Activated T-helper 1 cell treated with anti-CD3 and anti-CD28 coated beads, Interleukin-12 subunit alpha, Interleukin-12 subunit beta, Interleukin-2, Interleukin-4 antibody, amounts not matched to agents 30 ng/mL and 10 ng/mL and 1 ng/mL, durations not matched to agents 14 hours and 24 hours and 36 hours (primary cell): ENCODE measurements around the gene SH3BP2. TPM values are rescaled to one million over a fixed set of nuclear protein-coding genes. Genes with fewer than 3 reads are reported as not detected.

ENCODE experiments used
- DNase-seq: peaks from one replicate; pipeline ENCODE4 v3.0.0; 2021; ENCODE audit warnings: low spot score
- H3K27ac Mint-ChIP-seq: one replicate; pipeline ENCODE4 v1.8.0; 2021; ENCODE audit warnings: mild to moderate bottlenecking, mixed read lengths
- H3K27me3 Mint-ChIP-seq: one replicate; pipeline ENCODE4 v1.8.0; 2022; ENCODE audit warnings: mild to moderate bottlenecking, moderate library complexity, mixed read lengths; ENCODE audit not compliant: insufficient read depth
- H3K36me3 Mint-ChIP-seq: one replicate; pipeline ENCODE4 v1.8.0; 2021; ENCODE audit warnings: low read depth, mixed read lengths
- H3K4me1 Mint-ChIP-seq: one replicate; pipeline ENCODE4 v1.8.0; 2021; ENCODE audit warnings: low read depth, mixed read lengths
- H3K4me3 Mint-ChIP-seq: one replicate; pipeline ENCODE4 v1.8.0; 2021; ENCODE audit warnings: mild to moderate bottlenecking, moderate library complexity, mixed read lengths
- H3K9me3 Mint-ChIP-seq: one replicate; pipeline ENCODE4 v1.8.0; 2021; ENCODE audit warnings: mixed read lengths
- intact Hi-C: fragments of 100-400 bp; cut with micrococcal nuclease; formaldehyde crosslinking; loops from one replicate; pipeline ENCODE4 v1.15.1; 2024
- total RNA-seq: library from RNA; stranded (reverse); gene quantifications from 2 replicates; pipeline ENCODE4 v1.2.3, GENCODE V29; 2022

Gene SH3BP2
- total RNA-seq, 1 donor from 2014 or later = 99.7 TPM

- peaks cover 68% of the 10 kb centered on the region for H3K4me1 Mint-ChIP-seq
- peaks cover 44% of the 10 kb centered on the region for H3K36me3 Mint-ChIP-seq
- no peak for DNase-seq
- intact Hi-C loops = no loop called here
- H3K9me3 Mint-ChIP-seq = no peaks in the 10 kb centered on the region
- peak overlapping the region; percentile 40 for H3K27ac Mint-ChIP-seq
- H3K27me3 Mint-ChIP-seq = no peaks in the 10 kb centered on the region
- peak overlapping the region; percentile 74 for H3K4me3 Mint-ChIP-seq
Measured at GRCh38 chr4:2816401-2816954, 23.6 kb downstream of the SH3BP2 start.

- Mint-ChIP-seq H3K4me1 (peaks cover 62% of the 10 kb centered on the region), H3K9me3 (no peaks in the 10 kb centered on the region), H3K27me3 (no peaks in the 10 kb centered on the region), H3K36me3 (peaks cover 40% of the 10 kb centered on the region), H3K27ac (peak overlapping the region; percentile 40), H3K4me3 (peak overlapping the region; percentile 74)
- intact Hi-C loops = no loop called here
- no peak for DNase-seq
Measured at GRCh38 chr4:2817137-2817536, 24.3 kb downstream of the SH3BP2 start.

DNA sequence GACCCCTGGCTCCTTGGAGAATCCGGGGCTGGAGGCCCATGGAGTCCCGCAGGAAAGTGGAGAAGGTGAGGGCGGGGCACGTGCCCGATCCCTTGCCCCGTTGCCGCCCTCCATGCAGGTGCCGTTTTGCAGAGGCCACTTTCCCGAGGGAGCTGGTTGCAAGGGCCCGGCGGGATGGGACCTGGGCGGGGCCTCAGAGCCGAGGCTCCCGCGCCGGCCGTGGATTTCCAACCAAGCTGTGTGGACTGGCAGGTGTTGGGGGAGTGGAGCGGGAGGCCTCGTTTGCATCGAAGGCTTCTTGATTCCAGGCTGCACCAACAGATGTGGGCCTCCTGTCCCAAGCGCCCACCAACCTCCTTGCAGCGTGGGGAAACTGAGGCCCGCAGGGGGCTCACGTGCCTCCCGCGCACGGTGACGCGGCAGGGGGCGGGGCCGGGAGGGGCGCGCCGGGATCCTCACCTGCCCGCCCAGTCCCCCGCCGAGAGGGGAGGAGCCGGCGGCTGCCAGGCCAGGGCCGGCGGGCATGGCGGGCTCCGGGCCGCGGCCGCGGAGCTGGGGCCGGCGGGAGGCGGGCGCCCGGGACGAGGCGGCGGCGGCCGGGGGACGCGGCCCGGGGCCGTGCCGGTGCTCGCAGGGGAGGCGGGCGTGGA, 24.9 kb downstream of the SH3BP2 start:
- no peak for DNase-seq
- peak overlapping the region; percentile 74 for H3K4me3 Mint-ChIP-seq

GRCh38 chr4:2818351-2818939, 25.6 kb downstream of the SH3BP2 start:
- intact Hi-C loops = no loop called here
- Mint-ChIP-seq H3K4me1 (peaks cover 54% of the 10 kb centered on the region), H3K4me3 (peak overlapping the region; percentile 7), H3K27ac (no peak overlapping the region), H3K36me3 (peaks cover 32% of the 10 kb centered on the region), H3K9me3 (no peaks in the 10 kb centered on the region), H3K27me3 (no peaks in the 10 kb centered on the region)
- DNase-seq = no peak

More for the DNA sequence above, 24.9 kb downstream of the SH3BP2 start:
- Mint-ChIP-seq H3K27me3 (no peaks in the 10 kb centered on the region), H3K4me1 (peaks cover 60% of the 10 kb centered on the region), H3K9me3 (no peaks in the 10 kb centered on the region), H3K27ac (no peak overlapping the region), H3K36me3 (peaks cover 38% of the 10 kb centered on the region)
- intact Hi-C loops = no loop called here

GRCh38 chr4:2819244-2820215, 26.6 kb downstream of the SH3BP2 start:
- peak overlapping the region; percentile 53 for H3K4me3 Mint-ChIP-seq
- H3K27me3 Mint-ChIP-seq = no peaks in the 10 kb centered on the region
- no peaks in the 10 kb centered on the region for H3K9me3 Mint-ChIP-seq
- H3K4me1 Mint-ChIP-seq = peaks cover 43% of the 10 kb centered on the region
- DNase-seq = no peak
- H3K27ac Mint-ChIP-seq = peak overlapping the region; percentile 20
- intact Hi-C loops = no loop called here
- H3K36me3 Mint-ChIP-seq = peaks cover 30% of the 10 kb centered on the region

DNA sequence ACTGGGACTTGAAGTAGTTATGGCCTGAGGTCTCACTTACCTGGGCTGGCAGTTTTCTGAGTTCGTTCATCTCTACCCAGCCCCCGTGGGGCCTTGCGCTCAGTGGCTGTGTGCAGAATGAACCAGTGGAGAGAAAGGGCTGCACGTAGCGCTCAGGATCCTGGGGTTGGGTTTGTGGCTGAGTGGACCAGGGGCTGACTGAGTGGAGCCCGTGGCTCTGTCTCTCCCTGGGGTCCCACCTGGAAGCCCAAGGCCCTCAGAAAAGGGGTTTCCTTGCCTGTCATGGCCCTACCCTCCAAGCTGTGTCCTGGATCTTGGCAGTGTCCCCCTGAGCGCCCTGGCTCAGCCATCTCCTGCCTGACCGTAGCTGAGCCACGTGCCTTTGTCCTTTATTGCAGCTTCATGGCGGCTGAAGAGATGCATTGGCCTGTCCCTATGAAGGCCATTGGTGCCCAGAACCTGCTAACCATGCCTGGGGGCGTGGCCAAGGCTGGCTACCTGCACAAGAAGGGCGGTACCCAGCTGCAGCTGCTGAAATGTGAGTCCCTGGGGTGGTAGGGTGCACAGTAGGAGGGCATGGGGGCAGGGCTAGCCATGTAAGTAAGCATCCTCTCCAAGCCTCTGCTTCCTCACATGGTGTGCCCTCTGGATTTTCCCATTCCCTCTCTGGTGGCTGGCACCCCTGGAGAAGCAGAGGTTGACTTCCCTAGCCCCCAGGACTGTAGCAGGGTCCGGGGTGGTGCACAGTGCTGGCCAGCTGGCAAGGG, 27.5 kb downstream of the SH3BP2 start:
- Mint-ChIP-seq H3K36me3 (peaks cover 31% of the 10 kb centered on the region), H3K9me3 (no peaks in the 10 kb centered on the region), H3K4me1 (peaks cover 34% of the 10 kb centered on the region), H3K4me3 (no peak overlapping the region), H3K27me3 (no peaks in the 10 kb centered on the region), H3K27ac (no peak overlapping the region)
- no peak for DNase-seq
- intact Hi-C loops = no loop called here

GRCh38 chr4:2822461-2823300, 29.8 kb downstream of the SH3BP2 start:
- H3K27ac Mint-ChIP-seq = no peak overlapping the region

GRCh38 chr4:2823301-2823670, 30.4 kb downstream of the SH3BP2 start:
- H3K4me1 Mint-ChIP-seq = peaks cover 13% of the 10 kb centered on the region
- H3K27ac Mint-ChIP-seq = no peak overlapping the region
- H3K4me3 Mint-ChIP-seq = no peak overlapping the region
- no peaks in the 10 kb centered on the region for H3K27me3 Mint-ChIP-seq
- no peak for DNase-seq
- no peaks in the 10 kb centered on the region for H3K9me3 Mint-ChIP-seq
- peaks cover 31% of the 10 kb centered on the region for H3K36me3 Mint-ChIP-seq
- intact Hi-C loops = no loop called here

More at GRCh38 chr4:2822461-2823300, 29.8 kb downstream of the SH3BP2 start:
- intact Hi-C loops = no loop called here
- no peak for DNase-seq
- Mint-ChIP-seq H3K4me3 (no peak overlapping the region), H3K27me3 (no peaks in the 10 kb centered on the region), H3K36me3 (peaks cover 28% of the 10 kb centered on the region), H3K4me1 (peaks cover 13% of the 10 kb centered on the region), H3K9me3 (no peaks in the 10 kb centered on the region)

GRCh38 chr4:2823671-2824328, 30.9 kb downstream of the SH3BP2 start:
- H3K4me3 Mint-ChIP-seq = no peak overlapping the region
- DNase-seq = no peak
- H3K4me1 Mint-ChIP-seq = peaks cover 13% of the 10 kb centered on the region
- peaks cover 36% of the 10 kb centered on the region for H3K36me3 Mint-ChIP-seq
- no peak overlapping the region for H3K27ac Mint-ChIP-seq
- no peaks in the 10 kb centered on the region for H3K27me3 Mint-ChIP-seq
- intact Hi-C loops = no loop called here
- no peaks in the 10 kb centered on the region for H3K9me3 Mint-ChIP-seq

GRCh38 chr4:2824329-2824835, 31.5 kb downstream of the SH3BP2 start:
- peaks cover 8% of the 10 kb centered on the region for H3K4me1 Mint-ChIP-seq
- DNase-seq = no peak
- H3K27me3 Mint-ChIP-seq = no peaks in the 10 kb centered on the region
- peaks cover 37% of the 10 kb centered on the region for H3K36me3 Mint-ChIP-seq
- H3K27ac Mint-ChIP-seq = no peak overlapping the region
- H3K4me3 Mint-ChIP-seq = no peak overlapping the region
- H3K9me3 Mint-ChIP-seq = no peaks in the 10 kb centered on the region
- intact Hi-C loops = no loop called here

DNA sequence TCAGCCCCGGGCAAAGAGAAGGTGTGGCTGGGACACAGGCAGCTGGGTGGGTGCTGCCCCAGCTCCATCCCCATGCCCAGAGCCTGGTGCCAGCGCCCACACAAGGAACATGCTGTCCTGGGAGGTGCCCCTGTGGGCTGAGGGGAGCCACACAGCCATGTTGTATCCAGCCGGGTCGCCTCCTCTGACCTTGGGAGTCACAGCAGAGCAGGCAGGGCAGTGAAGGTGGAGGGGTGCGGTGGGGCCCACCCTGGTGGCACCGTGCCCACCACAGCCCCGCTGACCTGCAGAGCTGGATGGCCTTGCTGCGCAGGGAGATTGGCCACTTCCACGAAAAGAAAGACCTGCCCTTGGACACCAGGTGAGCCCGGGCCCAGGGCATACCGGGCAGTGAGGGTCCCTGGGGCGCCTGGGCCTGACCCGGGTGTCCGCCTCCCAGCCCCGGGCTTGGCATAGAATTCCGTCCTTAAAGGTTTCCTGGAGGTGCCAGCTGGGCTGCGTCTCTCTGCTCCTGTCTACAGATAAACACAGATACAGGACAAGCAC, 32.0 kb downstream of the SH3BP2 start:
- H3K4me1 Mint-ChIP-seq = peaks cover 3% of the 10 kb centered on the region
- H3K9me3 Mint-ChIP-seq = no peaks in the 10 kb centered on the region
- H3K27me3 Mint-ChIP-seq = no peaks in the 10 kb centered on the region
- intact Hi-C loops = no loop called here
- H3K36me3 Mint-ChIP-seq = peaks cover 32% of the 10 kb centered on the region
- H3K4me3 Mint-ChIP-seq = no peak overlapping the region
- DNase-seq = no peak
- H3K27ac Mint-ChIP-seq = no peak overlapping the region
